Myocyte (in vitro differentiated cells): ENCODE results near the gene METTL16. TPM values are rescaled to one million over a fixed set of nuclear protein-coding genes. Genes with fewer than 3 reads are reported as not detected.
A peak's percentile ranks its signal among the peaks of the same experiment; 100 is the strongest.
"Not testable (repeated sequence)": the region's sequence is repeated elsewhere in the genome, so short reads cannot be mapped to it uniquely, and the experiment has no call there.

Source experiments
- DNase-seq: peaks from one replicate; pipeline ENCODE4 v3.0.0-alpha.2; 2012; ENCODE audit warnings: low read depth
- total RNA-seq: library from RNA; depleted of rRNA; stranded (reverse); fragments of >200 nt; gene quantifications from 2 replicates; pipeline ENCODE4 v1.2.3, GENCODE V29; 2014

METTL16 gene
- total RNA-seq, 1 donor from 2014 or later = 28.9 TPM

GRCh38 chr17:2452216-2452750 is 59.4 kb downstream of the METTL16 start:
- no peak for DNase-seq

- DNase-seq = no peak
Observed at GRCh38 chr17:2450016-2450650, 61.6 kb downstream of the METTL16 start.

- DNase-seq = no peak
Observed at GRCh38 chr17:2449486-2449885, 62.2 kb downstream of the METTL16 start.

- not testable (repeated sequence) for DNase-seq
Observed at GRCh38 chr17:2447479-2447878, 64.2 kb downstream of the METTL16 start.

GRCh38 chr17:2445638-2446037 is 66.0 kb downstream of the METTL16 start:
- no peak for DNase-seq

GRCh38 chr17:2444382-2444781 is 67.3 kb downstream of the METTL16 start:
- DNase-seq = no peak

- DNase-seq = no peak
Observed at GRCh38 chr17:2442166-2442565, 69.5 kb downstream of the METTL16 start.

GRCh38 chr17:2440930-2441329 is 70.8 kb downstream of the METTL16 start:
- DNase-seq = no peak

GRCh38 chr17:2439997-2440396 is 71.7 kb downstream of the METTL16 start:
- peak; percentile 19 for DNase-seq

GRCh38 chr17:2438823-2439222 is 72.9 kb downstream of the METTL16 start:
- peak; percentile 9 for DNase-seq

GRCh38 chr17:2436316-2436905 is 75.3 kb downstream of the METTL16 start:
- peak; percentile 36 for DNase-seq

GRCh38 chr17:2435862-2436261 is 75.8 kb downstream of the METTL16 start:
- DNase-seq = peak; percentile 56

GRCh38 chr17:2435181-2435741 is 76.4 kb downstream of the METTL16 start:
- DNase-seq = no peak

- no peak for DNase-seq
Observed at GRCh38 chr17:2433696-2434095, 78.0 kb downstream of the METTL16 start.

- no peak for DNase-seq
Observed at GRCh38 chr17:2427910-2428309, 83.8 kb downstream of the METTL16 start.

- no peak for DNase-seq
Observed at GRCh38 chr17:2427215-2427614, 84.5 kb downstream of the METTL16 start.

GRCh38 chr17:2423271-2423670 is 88.4 kb downstream of the METTL16 start:
- DNase-seq = no peak

- peak; percentile 26 for DNase-seq
Observed at GRCh38 chr17:2421315-2422147, 90.2 kb downstream of the METTL16 start.

GRCh38 chr17:2420176-2420575 is 91.5 kb downstream of the METTL16 start:
- DNase-seq = no peak

- peak; percentile 5 for DNase-seq
Observed at GRCh38 chr17:2419486-2419885, 92.2 kb downstream of the METTL16 start.

- no peak for DNase-seq
Observed at GRCh38 chr17:2418572-2418971, 93.1 kb downstream of the METTL16 start.
